GM12878 (cell line): ENCODE data around the gene TARDBP. TPM values are rescaled to one million over a fixed set of nuclear protein-coding genes. Genes with fewer than 3 reads are reported as not detected.

Source experiments
- BCLAF1 ChIP-seq: fragments of 450-650 bp; IDR thresholded peaks from 2 replicates; pipeline ENCODE4 v1.6.1; 2017; ENCODE audit warnings: antibody characterized with exemption, mild to moderate bottlenecking, moderate library complexity
- BHLHE40 ChIP-seq, 2 experiments: fragments of 450-650 bp in 1 of 2; IDR thresholded peaks; 2 replicates each; pipeline ENCODE4 v1.6.1; 2011 to 2017; ENCODE audit warnings: low read depth in 2 of 2, borderline replicate concordance in 1 of 2, improper control_type of control experiment in 1 of 2, low read length in 1 of 2, mild to moderate bottlenecking in 1 of 2
- CEBPZ ChIP-seq: fragments of 150-350 bp; IDR thresholded peaks from 2 replicates; pipeline ENCODE4 v1.6.1; 2016; ENCODE audit warnings: low read depth, low read length
- CHD2 ChIP-seq: IDR thresholded peaks from 2 replicates; pipeline ENCODE4 v1.6.1; 2011; ENCODE audit warnings: low read depth, low read length, improper control_type of control experiment, borderline replicate concordance
- CTCF ChIP-seq, 3 experiments: IDR thresholded peaks in 2 of 3; conservative IDR thresholded peaks in 1 of 3; 2 replicates each; pipeline ENCODE4 v1.5.1; 2011; ENCODE audit warnings: low read depth in 3 of 3, low read length in 3 of 3, mild to moderate bottlenecking in 3 of 3, control low read depth in 2 of 3, moderate library complexity in 2 of 3, inconsistent platforms in 1 of 3, mixed read lengths in 1 of 3; ENCODE audit not compliant: control insufficient read depth in 2 of 3, insufficient read depth in 1 of 3; ENCODE audit errors: extremely low read depth in 1 of 3
- E4F1 ChIP-seq: fragments of 450-650 bp; IDR thresholded peaks from 2 replicates; pipeline ENCODE4 v1.6.1; 2018; ENCODE audit warnings: borderline replicate concordance, mild to moderate bottlenecking; ENCODE audit not compliant: partially characterized antibody
- KAT2A ChIP-seq: conservative IDR thresholded peaks from 2 replicates; pipeline ENCODE4 v1.6.1; 2011; ENCODE audit warnings: low read depth, low read length; ENCODE audit not compliant: control insufficient read depth
- KDM1A ChIP-seq: fragments of 200-600 bp; sonication (generic); IDR thresholded peaks from 2 replicates; pipeline ENCODE4 v1.6.1; 2016; ENCODE audit warnings: borderline replicate concordance
- POU2F2 ChIP-seq: IDR thresholded peaks from 3 replicates; pipeline ENCODE4 v1.6.1; 2011; ENCODE audit warnings: low read depth, mild to moderate bottlenecking, low read length, borderline replicate concordance
- SP1 ChIP-seq: IDR thresholded peaks from one replicate; pipeline ENCODE4 v1.6.1; 2011; ENCODE audit warnings: low read depth, low read length
- SRF ChIP-seq, 2 experiments: IDR thresholded peaks; 2 replicates each; pipeline ENCODE4 v1.6.1; 2011; ENCODE audit warnings: low read depth in 2 of 2, low read length in 2 of 2, mild to moderate bottlenecking in 1 of 2, moderate library complexity in 1 of 2
- SUZ12 ChIP-seq: fragments of 200-600 bp; sonication (generic); IDR thresholded peaks from one replicate; pipeline ENCODE4 v1.6.1; 2018; ENCODE audit warnings: antibody characterized with exemption, mild to moderate bottlenecking; ENCODE audit not compliant: unreplicated experiment
- ZNF217 ChIP-seq: fragments of 450-650 bp; IDR thresholded peaks from 2 replicates; pipeline ENCODE4 v1.6.1; 2017; ENCODE audit warnings: antibody characterized with exemption, mild to moderate bottlenecking
- polyA plus RNA-seq, 11 experiments: library from polyadenylated mRNA; depleted of rRNA in 4 of 11; unstranded in 6 of 11; stranded (reverse) in 5 of 11; fragments of >200 nt; fragmentation: Nextera tagmentation in 4 of 11; fragmentation: Illumina TruSeq in 1 of 11; extraction: Ambion mirVana in 4 of 11; extraction: Trizol in 1 of 11; gene quantifications; 1 replicate in 1 of 11; 2 replicates in 10 of 11; pipeline versions ENCODE4 v1.2.1 to v1.2.3, GENCODE V29; 2011 to 2016; ENCODE audit warnings: inconsistent platforms in 2 of 11, missing spikeins in 2 of 11, low read depth in 1 of 11
- total RNA-seq, 4 experiments: library from RNA; depleted of rRNA in 3 of 4; stranded (reverse); fragments of >200 nt in 3 of 4; fragmentation: Illumina TruSeq in 1 of 4; extraction: Trizol in 1 of 4; gene quantifications; 2 replicates each; pipeline versions ENCODE4 v1.2.1 to v1.2.3, GENCODE V29; 2013 to 2021
- TF ChIP-seq, protein P1 (sequence below): IDR thresholded peaks from 2 replicates; pipeline ENCODE4 v1.6.1; 2011; ENCODE audit warnings: borderline replicate concordance, low read depth, mild to moderate bottlenecking, moderate library complexity, mixed read lengths, low read length; ENCODE audit not compliant: insufficient read depth; ENCODE audit errors: extremely low read length

The TARDBP gene
- total and polyA plus RNA-seq, 10 of the 15 experiments (the other 5 are each of a cell fraction or from before 2014, with no cell fraction given) = 55.6 to 318 (median 192) TPM

DNA sequence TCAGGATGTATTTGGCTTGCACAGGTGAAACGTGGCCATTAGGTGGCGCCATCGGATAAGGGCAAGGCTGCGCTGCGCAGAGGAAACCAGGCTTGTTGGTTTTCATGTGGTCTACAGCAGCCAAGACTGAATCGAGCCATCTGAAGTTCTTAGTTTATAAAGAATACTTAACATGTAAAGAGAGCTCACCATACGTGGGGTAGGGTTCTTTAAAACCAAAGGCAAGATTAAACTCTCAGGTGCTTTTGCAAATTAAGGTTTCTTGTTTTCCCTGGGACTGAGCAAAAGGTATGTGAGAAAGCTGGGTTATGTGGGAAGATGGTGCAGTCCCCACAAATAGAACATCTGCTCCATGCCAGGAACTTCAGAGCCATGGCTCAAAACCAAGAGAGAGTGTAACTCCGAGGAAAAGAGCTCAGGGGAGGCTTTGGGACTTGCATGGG lies 25.3 kb downstream of the TARDBP start (continued):
- TF ChIP-seq KAT2A (no peak), POU2F2 (peak; percentile 62; the same call in 1 of the 3 replicates), SP1 (no peak), SRF (IDR thresholded peaks at IDR 0.05; ENCODE audit: low read depth in 2 of 2, low read length in 2 of 2) (no peak), ZNF217 (no peak), CTCF (IDR thresholded peaks at IDR 0.05 in 2 of 3, conservative IDR thresholded peaks at IDR 0.05 in 1 of 3; ENCODE audit: control insufficient read depth in 2 of 3, extremely low read depth in 1 of 3, insufficient read depth in 1 of 3, low read depth in 3 of 3, low read length in 3 of 3) (peak; percentile 96 to 99 (median 98); a peak in 5 of 6 replicates), KDM1A (no peak), BCLAF1 (no peak), E4F1 (no peak), CHD2 (no peak), BHLHE40 (IDR thresholded peaks at IDR 0.05; ENCODE audit: borderline replicate concordance in 1 of 2, low read depth in 2 of 2, low read length in 1 of 2) (0 out of 4 replicates have a peak, but pooled peaks of 1 of the 2 experiments have one; percentile 30), SUZ12 (no peak), CEBPZ (no peak)
- TF ChIP-seq, protein P1, sequence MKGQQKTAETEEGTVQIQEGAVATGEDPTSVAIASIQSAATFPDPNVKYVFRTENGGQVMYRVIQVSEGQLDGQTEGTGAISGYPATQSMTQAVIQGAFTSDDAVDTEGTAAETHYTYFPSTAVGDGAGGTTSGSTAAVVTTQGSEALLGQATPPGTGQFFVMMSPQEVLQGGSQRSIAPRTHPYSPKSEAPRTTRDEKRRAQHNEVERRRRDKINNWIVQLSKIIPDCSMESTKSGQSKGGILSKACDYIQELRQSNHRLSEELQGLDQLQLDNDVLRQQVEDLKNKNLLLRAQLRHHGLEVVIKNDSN = no peak
